Neural crest cell (in vitro differentiated cells): Measurements from ENCODE around the gene TRIO. TPM values are rescaled to one million over a fixed set of nuclear protein-coding genes. Genes with fewer than 3 reads are reported as not detected.

Source experiments
- DNase-seq: peaks from one replicate; pipeline ENCODE4 v3.0.0; 2021; ENCODE audit warnings: low read depth, mixed read lengths, low spot score
- H3K27ac Mint-ChIP-seq: one replicate; pipeline ENCODE4 v1.8.0; 2021; ENCODE audit warnings: mild to moderate bottlenecking, mixed read lengths; ENCODE audit not compliant: unreplicated experiment
- H3K27me3 Mint-ChIP-seq: 2 replicates; pipeline ENCODE4 v1.8.0; 2021; ENCODE audit warnings: low read depth, mild to moderate bottlenecking, mixed read lengths
- H3K36me3 Mint-ChIP-seq: 2 replicates; pipeline ENCODE4 v1.8.0; 2021; ENCODE audit warnings: low read depth, mild to moderate bottlenecking, mixed read lengths
- H3K4me1 Mint-ChIP-seq: 2 replicates; pipeline ENCODE4 v1.8.0; 2021; ENCODE audit warnings: mixed read lengths
- H3K4me3 Mint-ChIP-seq: one replicate; pipeline ENCODE4 v1.8.0; 2021; ENCODE audit warnings: mild to moderate bottlenecking, mixed read lengths
- H3K9me3 Mint-ChIP-seq: 2 replicates; pipeline ENCODE4 v1.8.0; 2021; ENCODE audit warnings: mixed read lengths
- CTCF ChIP-seq: fragments of 200-600 bp; sonication (generic); conservative IDR thresholded peaks from 2 replicates; pipeline ENCODE4 v1.5.0; 2021; ENCODE audit warnings: antibody characterized with exemption, mild to moderate bottlenecking
- total RNA-seq: library from RNA; stranded (reverse); gene quantifications from 2 replicates; pipeline ENCODE4 v1.2.1, GENCODE V29; 2021

Gene TRIO
- total RNA-seq, 1 donor from 2014 or later: 134 TPM

GRCh38 chr5:14297697-14298096 is 154.6 kb downstream of the TRIO start:
- Mint-ChIP-seq H3K9me3 (no peaks in the 10 kb centered on the region), H3K4me1 (peaks cover 5% of the 10 kb centered on the region), H3K36me3 (peaks cover 9% of the 10 kb centered on the region), H3K4me3 (no peak overlapping the region), H3K27ac (no peak overlapping the region), H3K27me3 (no peaks in the 10 kb centered on the region)
- DNase-seq: no peak
- no peak for TF ChIP-seq CTCF

- no peak for TF ChIP-seq CTCF
- H3K36me3 Mint-ChIP-seq: peaks cover 5% of the 10 kb centered on the region
- H3K9me3 Mint-ChIP-seq: no peaks in the 10 kb centered on the region
- H3K27ac Mint-ChIP-seq: no peak overlapping the region
- H3K4me1 Mint-ChIP-seq: peaks cover 5% of the 10 kb centered on the region
- no peak overlapping the region for H3K4me3 Mint-ChIP-seq
- no peak for DNase-seq
- H3K27me3 Mint-ChIP-seq: no peaks in the 10 kb centered on the region
Observed at GRCh38 chr5:14298126-14298847, 155.1 kb downstream of the TRIO start.

- Mint-ChIP-seq H3K4me3 (no peak overlapping the region), H3K27me3 (no peaks in the 10 kb centered on the region), H3K4me1 (peaks cover 5% of the 10 kb centered on the region), H3K36me3 (peaks cover 2% of the 10 kb centered on the region), H3K27ac (no peak overlapping the region), H3K9me3 (no peaks in the 10 kb centered on the region)
- no peak for TF ChIP-seq CTCF
- no peak for DNase-seq
Observed at GRCh38 chr5:14299666-14300065, 156.5 kb downstream of the TRIO start.

GRCh38 chr5:14301186-14301585 is 158.0 kb downstream of the TRIO start:
- TF ChIP-seq CTCF: no peak
- H3K4me3 Mint-ChIP-seq: no peak overlapping the region
- no peaks in the 10 kb centered on the region for H3K4me1 Mint-ChIP-seq
- H3K36me3 Mint-ChIP-seq: peaks cover 8% of the 10 kb centered on the region
- H3K9me3 Mint-ChIP-seq: no peaks in the 10 kb centered on the region
- no peak for DNase-seq
- no peak overlapping the region for H3K27ac Mint-ChIP-seq
- no peaks in the 10 kb centered on the region for H3K27me3 Mint-ChIP-seq

- no peak for DNase-seq
- H3K9me3 Mint-ChIP-seq: no peaks in the 10 kb centered on the region
- H3K4me1 Mint-ChIP-seq: peaks cover 3% of the 10 kb centered on the region
- peaks cover 14% of the 10 kb centered on the region for H3K36me3 Mint-ChIP-seq
- H3K27ac Mint-ChIP-seq: no peak overlapping the region
- no peaks in the 10 kb centered on the region for H3K27me3 Mint-ChIP-seq
- no peak for TF ChIP-seq CTCF
- H3K4me3 Mint-ChIP-seq: no peak overlapping the region
Observed at GRCh38 chr5:14302330-14302729, 159.2 kb downstream of the TRIO start.
